ENCODE results near the gene IZUMO4. TPM values are rescaled to one million over a fixed set of nuclear protein-coding genes. Genes with fewer than 3 reads are reported as not detected.

IZUMO4 gene
- 6.2 TPM for polyA plus RNA-seq (ENCODE audit: insufficient read length)
- long read RNA-seq, donor 1, partial matches to known transcripts: 0 of 1 reads
- long read RNA-seq, donor 1, other reads (novel, unspliced or antisense): 0 of 1 reads
- long read RNA-seq, donor 2: 0 reads
- long read RNA-seq, donor 3, partial matches to known transcripts: 0 of 1 reads
- long read RNA-seq, donor 3, other reads (novel, unspliced or antisense): 0 of 1 reads
- long read RNA-seq, donor 4: 0 reads
- long read RNA-seq, donor 5: 0 reads
- long read RNA-seq, donor 6: 0 reads
- long read RNA-seq, donor 7, partial matches to known transcripts: 0 of 2 reads
- long read RNA-seq, donor 7, other reads (novel, unspliced or antisense): 0 of 2 reads
- long read RNA-seq, donor 8: 0 reads

- DNase-seq: peak; percentile 96
Measured at GRCh38 chr19:2096480-2097202, at the start of gene IZUMO4. IZUMO4 (plus strand) TSS chr19:2096915; CDS start chr19:2096946, 31 bp downstream.

DNA sequence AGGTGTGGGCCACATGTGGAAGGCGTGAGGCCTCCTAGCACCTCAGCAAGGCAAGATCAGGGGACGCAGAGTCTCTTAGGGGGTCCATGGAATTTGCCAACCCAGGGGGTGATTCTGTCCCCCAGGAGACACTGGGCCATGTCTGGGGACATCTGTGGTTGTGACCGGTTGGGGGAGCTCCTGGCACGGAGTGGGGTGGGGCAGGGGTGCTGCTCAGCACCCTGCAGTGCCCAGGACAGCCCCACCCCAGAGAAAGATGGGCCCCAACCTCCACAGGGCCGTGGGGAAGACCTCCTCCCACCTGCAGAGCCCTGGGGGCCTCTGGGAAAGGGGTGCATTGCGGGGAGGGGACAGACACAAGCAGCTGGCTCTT, 49.7 kb upstream of the IZUMO4 start:
- DNase-seq: no peak

DNA sequence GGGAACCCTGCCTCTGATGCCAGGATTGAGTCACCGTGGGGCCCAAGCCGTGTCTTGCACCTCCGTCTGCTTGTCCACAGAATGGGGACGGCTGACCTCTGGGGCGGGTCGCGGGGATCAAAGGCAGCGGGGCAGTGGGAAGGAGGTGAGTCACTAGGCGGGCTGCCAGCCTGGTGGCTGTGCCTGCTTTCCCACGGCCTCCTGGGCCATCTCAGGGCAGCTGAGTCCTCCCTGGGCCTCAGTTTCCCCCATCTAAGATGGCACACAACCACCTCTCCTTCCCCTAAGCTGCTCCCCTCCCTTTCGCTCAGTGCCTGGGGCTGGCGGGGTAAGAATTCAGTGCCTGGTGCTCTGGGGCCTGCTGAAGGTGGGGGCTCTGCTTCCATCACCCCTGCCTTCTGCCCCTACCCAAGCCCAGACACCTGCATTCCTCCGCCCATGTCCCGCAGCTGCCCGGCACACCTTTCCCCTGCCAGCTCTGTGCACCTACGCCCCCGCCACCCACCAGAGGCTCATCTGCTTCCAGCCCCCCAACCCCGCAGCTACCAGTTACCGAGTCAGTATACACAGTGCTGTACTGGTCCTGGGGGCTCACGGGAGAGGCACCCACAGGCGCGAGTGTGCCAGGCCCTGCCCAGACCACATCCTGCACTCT, 49.1 kb upstream of the IZUMO4 start:
- DNase-seq: no peak

GRCh38 chr19:2048104-2048958, 48.4 kb upstream of the IZUMO4 start:
- DNase-seq: no peak

- no peak for DNase-seq
Measured at GRCh38 chr19:2048959-2049740, 47.6 kb upstream of the IZUMO4 start.

DNA sequence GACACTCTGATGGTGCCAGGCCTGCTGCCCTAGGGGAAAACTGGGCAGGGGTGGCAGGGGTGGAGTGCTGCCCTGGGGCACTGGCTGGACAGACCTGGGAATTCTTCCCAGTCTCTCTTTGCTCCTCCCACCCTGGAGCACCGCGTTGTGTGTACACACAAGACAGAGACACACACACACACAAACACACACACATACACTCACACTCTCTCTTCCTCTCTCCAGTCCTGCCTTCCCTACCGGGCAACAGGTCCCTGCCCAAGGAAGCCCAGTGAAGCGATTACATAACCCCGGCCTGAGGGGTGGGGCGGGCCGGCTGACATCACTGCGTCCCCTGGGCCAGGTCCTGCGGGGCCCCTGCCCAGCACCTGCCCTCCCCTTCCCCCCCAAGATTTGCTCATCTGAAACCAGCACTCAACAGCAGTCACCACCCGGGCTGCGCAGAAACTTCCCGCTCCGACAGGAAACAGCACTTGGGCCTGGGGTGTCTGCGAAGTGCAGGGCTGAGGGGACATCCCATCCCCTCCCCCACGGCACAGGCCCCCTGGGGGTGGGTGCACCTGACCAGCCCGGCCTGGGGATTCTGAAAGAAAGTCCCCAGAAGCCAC, 46.9 kb upstream of the IZUMO4 start:
- peak; percentile 69 for DNase-seq

DNA sequence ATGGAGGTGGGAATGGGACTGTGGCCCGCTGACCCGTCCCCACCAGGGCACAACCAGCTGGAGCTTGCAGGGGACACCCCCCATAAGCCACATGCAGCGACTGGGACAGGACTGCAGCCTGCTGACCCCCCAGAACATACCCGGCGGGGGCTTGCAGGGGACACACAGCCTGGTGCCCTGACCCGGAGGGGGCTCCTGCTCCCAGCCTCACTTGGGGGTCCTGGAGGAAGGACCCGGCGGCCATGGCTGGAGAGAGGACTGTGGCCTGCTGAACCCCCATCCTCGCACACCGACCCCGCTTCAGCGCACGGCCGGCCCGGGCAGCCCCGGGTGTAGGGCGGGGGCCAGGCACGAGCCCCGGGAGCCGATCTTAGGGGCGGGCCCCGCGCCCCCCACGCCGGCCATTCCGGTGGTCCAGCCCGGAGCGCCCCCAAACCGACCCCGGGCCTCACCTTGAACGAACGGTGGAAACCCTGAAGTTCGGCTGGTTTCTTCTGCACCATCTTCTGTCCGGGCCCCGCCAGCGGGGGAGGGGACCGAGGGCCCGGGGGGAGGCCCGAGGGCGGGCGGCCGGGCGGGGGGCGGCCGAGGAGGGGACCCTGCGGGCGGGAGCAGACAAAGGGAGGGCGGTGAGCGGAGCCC, 46.2 kb upstream of the IZUMO4 start:
- no peak for DNase-seq

- DNase-seq: peak; percentile 88
Measured at GRCh38 chr19:2050991-2051772, 45.5 kb upstream of the IZUMO4 start, which contains the start of gene MKNK2. MKNK2 (minus strand) TSS chr19:2051244; CDS start chr19:2050851, 393 bp downstream.

DNA sequence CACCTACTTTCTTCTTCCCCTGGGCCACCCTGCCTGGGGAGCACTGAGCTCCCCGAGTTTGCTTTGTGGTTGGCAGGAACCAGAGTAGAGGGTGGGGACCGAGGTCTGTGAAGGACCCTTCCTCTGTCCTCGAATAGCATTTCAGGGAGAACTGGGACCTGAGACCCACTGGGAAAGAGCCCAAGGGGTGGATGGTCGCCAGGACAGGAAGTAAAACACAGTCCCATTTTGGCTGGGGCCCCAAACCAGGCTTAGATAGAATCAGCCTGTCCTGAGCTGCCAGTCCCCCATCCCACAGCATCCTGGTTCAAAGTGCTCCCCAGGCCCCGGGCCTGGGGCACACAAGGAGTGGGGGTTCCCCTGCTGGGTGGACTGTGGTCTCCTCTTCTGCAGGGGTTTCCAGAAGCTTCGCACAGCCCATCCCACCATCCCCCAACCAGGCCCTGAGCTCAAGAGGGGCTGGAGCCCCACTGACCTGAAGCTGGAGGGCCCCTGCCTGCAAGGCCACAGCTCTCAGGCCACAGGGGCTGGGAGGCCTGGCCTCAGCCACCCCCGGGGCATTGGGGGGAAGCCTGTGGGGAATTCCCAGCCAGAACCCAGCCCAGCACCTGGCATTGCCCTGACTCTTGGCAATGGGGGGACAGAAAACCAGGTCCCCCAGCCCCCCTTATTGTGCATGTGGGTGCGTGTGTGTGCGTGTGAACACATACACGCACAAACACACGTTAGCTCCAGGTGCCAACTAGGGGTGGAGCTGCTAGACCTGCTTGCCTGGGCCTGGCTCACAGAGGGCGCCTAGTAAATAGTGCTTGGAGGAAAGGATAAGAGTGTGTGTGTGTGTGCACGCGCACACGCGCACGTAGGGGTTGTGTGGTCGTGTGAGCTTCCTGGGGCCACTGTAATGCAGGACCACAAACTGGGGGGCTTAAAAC, 44.7 kb upstream of the IZUMO4 start:
- no peak for DNase-seq

DNA sequence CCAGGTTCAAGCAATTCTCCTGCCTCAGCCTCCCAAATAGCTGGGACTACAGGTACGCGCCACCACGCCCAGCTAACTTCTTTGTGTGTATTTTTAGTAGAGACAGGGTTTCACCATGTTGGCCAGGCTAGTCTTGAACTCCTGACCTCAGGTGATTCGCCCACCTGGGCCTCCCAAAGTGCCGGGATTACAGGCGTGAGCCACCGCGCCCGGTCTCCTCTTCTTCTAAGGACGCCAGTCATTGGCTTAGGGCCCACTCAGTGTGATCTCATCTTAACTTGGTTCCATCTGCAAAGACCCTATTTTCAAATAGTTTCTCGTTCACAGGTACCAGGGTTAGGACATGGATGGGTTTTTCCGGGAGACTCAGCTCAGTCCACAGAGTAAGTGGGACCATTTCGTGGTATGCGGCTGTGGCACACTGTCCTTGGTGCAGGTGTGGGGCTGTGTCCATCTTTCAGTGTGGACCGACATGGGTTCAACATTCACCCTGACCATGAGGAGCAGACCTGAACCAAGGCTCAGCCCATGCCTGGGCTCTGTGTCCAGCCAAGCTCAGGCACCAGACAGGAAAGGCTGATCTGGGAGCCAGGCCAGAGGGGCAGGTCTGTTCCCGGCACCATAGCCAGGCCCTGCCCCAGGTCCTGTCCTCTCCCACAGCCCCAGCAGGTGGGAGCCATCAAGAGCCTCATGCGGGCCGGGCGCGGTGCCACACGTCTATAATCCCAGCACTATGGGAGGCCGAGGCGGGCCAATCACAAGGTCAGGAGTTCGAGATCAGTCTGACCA, 42.9 kb upstream of the IZUMO4 start:
- no peak for DNase-seq

GRCh38 chr19:2054763-2055162, 42.0 kb upstream of the IZUMO4 start:
- DNase-seq: no peak

DNA sequence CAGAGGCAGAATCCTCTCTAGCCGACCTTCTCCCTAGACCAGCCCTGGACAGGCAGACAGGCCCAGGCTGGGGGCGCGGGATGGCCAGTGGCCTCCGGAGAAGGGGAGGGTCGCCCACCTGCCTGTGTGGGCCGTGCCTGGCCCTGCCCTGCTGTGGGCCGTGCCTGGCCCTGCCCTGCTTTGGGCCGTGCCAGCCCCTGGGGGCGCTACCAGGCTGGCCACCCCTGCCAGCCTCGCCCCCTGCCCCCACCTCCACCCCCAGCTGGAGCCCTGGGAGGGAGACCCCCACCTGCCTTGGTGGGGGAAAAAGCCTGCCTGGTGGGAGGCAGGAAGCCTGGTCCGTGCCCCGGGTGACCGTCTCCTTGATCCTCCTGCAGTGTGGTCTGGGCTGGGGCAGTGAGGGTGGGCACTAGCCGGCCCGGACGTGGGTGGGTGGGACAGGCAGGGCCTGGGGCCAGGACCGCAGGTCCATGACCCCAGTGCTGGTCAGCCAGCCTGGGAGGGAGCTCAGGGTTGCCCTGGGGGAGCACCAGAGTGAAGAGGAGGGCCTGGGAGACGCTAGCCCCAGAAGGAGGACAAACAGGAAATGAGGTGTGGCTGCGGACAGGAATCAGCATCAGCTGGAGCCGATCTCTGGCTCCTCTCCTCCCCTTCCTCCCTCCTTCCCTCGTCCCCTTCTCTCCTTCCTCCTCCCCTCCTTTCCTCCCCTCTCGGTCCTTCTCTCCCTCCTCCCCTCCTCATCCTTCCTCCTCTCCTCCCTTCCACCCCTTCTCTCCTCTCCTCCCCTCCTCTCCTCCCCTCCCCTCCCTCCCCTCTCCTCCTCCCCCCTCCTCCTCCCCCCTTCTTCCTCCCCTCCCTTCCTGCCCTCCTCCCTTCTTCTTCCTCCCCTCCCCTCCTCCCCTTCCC, 40.5 kb upstream of the IZUMO4 start:
- peak; percentile 50 for DNase-seq

- no peak for DNase-seq
Measured at GRCh38 chr19:2056837-2057192, 39.9 kb upstream of the IZUMO4 start.

- DNase-seq: no peak
Measured at GRCh38 chr19:2057484-2058469, 38.9 kb upstream of the IZUMO4 start.

Data from left kidney (tissue), 8 donors.